NCI-H1092 treated with DMSO at 0.1 percent for 48 hours (cell line): Measurements from ENCODE around the gene FLII.

ENCODE experiments used
- DNase-seq: peaks from one replicate; lab custom pipeline; 2025; lab: John Stamatoyannopoulos, UW

The FLII gene

GRCh38 chr17:18260332-18261145 lies 2.0 kb upstream of the FLII start, which contains the start of gene MIEF2:
Gene MIEF2 (plus strand): TSS chr17:18260662. CDS start chr17:18262721, 2,059 bp downstream.
- peak; percentile 89 for DNase-seq

GRCh38 chr17:18259621-18260331 lies 1.2 kb upstream of the FLII start:
- no peak for DNase-seq

- peak; percentile 2 for DNase-seq
Measured at GRCh38 chr17:18257982-18258355, 569 bp downstream of the FLII start.

GRCh38 chr17:18257268-18257981 lies 1.1 kb downstream of the FLII start:
- no peak for DNase-seq

- no peak for DNase-seq
Measured at GRCh38 chr17:18256776-18257175, 1.8 kb downstream of the FLII start.

GRCh38 chr17:18256351-18256750 lies 2.2 kb downstream of the FLII start:
- no peak for DNase-seq

- DNase-seq = no peak
Measured at GRCh38 chr17:18254888-18255649, 3.5 kb downstream of the FLII start.

GRCh38 chr17:18253947-18254821 lies 4.4 kb downstream of the FLII start:
- DNase-seq = no peak

GRCh38 chr17:18253187-18253884 lies 5.2 kb downstream of the FLII start:
- DNase-seq = no peak

GRCh38 chr17:18252160-18252559 lies 6.4 kb downstream of the FLII start:
- no peak for DNase-seq

GRCh38 chr17:18251204-18251603 lies 7.3 kb downstream of the FLII start:
- DNase-seq = no peak

GRCh38 chr17:18250708-18251107 lies 7.8 kb downstream of the FLII start:
- DNase-seq = no peak

GRCh38 chr17:18250259-18250658 lies 8.3 kb downstream of the FLII start:
- no peak for DNase-seq

GRCh38 chr17:18248811-18249210 lies 9.7 kb downstream of the FLII start:
- no peak for DNase-seq

- DNase-seq = peak; percentile 27
Measured at GRCh38 chr17:18248300-18248731, 10.2 kb downstream of the FLII start.

- no peak for DNase-seq
Measured at GRCh38 chr17:18247613-18248001, 10.9 kb downstream of the FLII start.

GRCh38 chr17:18246880-18247612 lies 11.5 kb downstream of the FLII start:
- peak; percentile 3 for DNase-seq

GRCh38 chr17:18246109-18246725 lies 12.3 kb downstream of the FLII start:
- no peak for DNase-seq
